K562 (cell line): ENCODE data around the gene REEP2.

Experiments
- CREB1 ChIP-seq, 2 experiments: sonication (generic) in 1 of 2; formaldehyde crosslinking in 1 of 2; IDR thresholded peaks; 2 replicates each; pipeline versions ENCODE4 v1.6.1 to v1.8.0; 2012 to 2022; ENCODE audit warnings: inconsistent platforms in 1 of 2, mild to moderate bottlenecking in 1 of 2, missing genetic modification reagents in 1 of 2, moderate library complexity in 1 of 2
- CTCF ChIP-seq, 3 experiments: IDR thresholded peaks in 2 of 3; conservative IDR thresholded peaks in 1 of 3; 2 replicates each; pipeline ENCODE4 v1.5.1; 2011 to 2012; ENCODE audit warnings: low read length in 3 of 3, mild to moderate bottlenecking in 3 of 3, control low read depth in 2 of 3, improper control_type of control experiment in 1 of 3, inconsistent platforms in 1 of 3, low read depth in 1 of 3, mixed read lengths in 1 of 3, moderate library complexity in 1 of 3; ENCODE audit not compliant: insufficient read depth in 2 of 3
- HNRNPLL ChIP-seq: fragments of 200-400 bp; formaldehyde crosslinking; IDR thresholded peaks from 2 replicates; pipeline ENCODE4 v1.6.1; 2017; ENCODE audit warnings: low read length, low read depth, mild to moderate bottlenecking; ENCODE audit not compliant: poor library complexity, severe bottlenecking
- MAX ChIP-seq: sonication (generic); formaldehyde crosslinking; IDR thresholded peaks from 2 replicates; pipeline ENCODE4 v1.9.0; 2022; ENCODE audit warnings: mild to moderate bottlenecking, missing genetic modification reagents
- POLR2A ChIP-seq: fragments of 450-650 bp; conservative IDR thresholded peaks from 2 replicates; pipeline ENCODE4 v1.6.1; 2016
- SMARCA5 ChIP-seq: fragments of 450-650 bp; IDR thresholded peaks from 2 replicates; pipeline ENCODE4 v1.6.1; 2016
- SRSF1 ChIP-seq: fragments of 200-400 bp; formaldehyde crosslinking; IDR thresholded peaks from 2 replicates; pipeline ENCODE4 v1.6.1; 2017; ENCODE audit warnings: mild to moderate bottlenecking, low read depth, low read length, moderate library complexity
- YY1 ChIP-seq, 3 experiments: IDR thresholded peaks; 2 replicates each; pipeline ENCODE4 v1.6.1; 2011; ENCODE audit warnings: low read length in 2 of 3, mild to moderate bottlenecking in 2 of 3, moderate library complexity in 2 of 3, borderline replicate concordance in 1 of 3, control low read depth in 1 of 3, low read depth in 1 of 3; ENCODE audit not compliant: insufficient read depth in 3 of 3, insufficient replicate concordance in 2 of 3, control insufficient read depth in 1 of 3, insufficient read length in 1 of 3; ENCODE audit errors: extremely low read depth in 1 of 3
- ZNF766 ChIP-seq: fragments of 200-800 bp; sonication (Bioruptor generic); conservative IDR thresholded peaks from 2 replicates; pipeline ENCODE4 v1.6.1; 2016; ENCODE audit warnings: missing genetic modification characterization, missing compliant biosample characterization
- TF ChIP-seq, protein P1 (sequence below), 2 experiments: fragments of 450-650 bp; formaldehyde crosslinking in 1 of 2; IDR thresholded peaks; 2 replicates each; pipeline versions ENCODE4 v1.4.0 to v1.6.1; 2014 to 2020; ENCODE audit warnings: mild to moderate bottlenecking in 2 of 2, borderline replicate concordance in 1 of 2, low read depth in 1 of 2

DNA sequence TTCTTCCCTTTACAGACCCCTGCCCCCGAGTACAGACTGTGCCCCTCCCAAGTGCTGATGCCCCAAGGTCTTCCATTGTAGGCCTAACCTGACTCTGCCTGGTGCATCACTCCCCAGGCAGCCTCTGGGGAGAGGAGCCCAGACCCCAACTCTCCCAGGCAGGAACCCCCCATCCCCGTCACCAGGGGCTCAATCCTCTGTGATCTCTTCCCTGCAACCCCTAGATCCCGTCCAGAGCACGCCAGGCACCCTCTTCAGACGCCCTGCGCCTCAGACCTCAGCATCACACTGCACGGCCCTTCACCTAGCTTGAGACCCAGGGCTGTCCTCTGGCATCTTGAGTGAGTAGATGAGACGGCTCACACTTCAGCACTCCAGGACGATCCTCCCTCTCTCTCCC, 20.0 kb downstream of the REEP2 start:
- no peak for TF ChIP-seq CTCF (IDR thresholded peaks at IDR 0.05 in 2 of 3, conservative IDR thresholded peaks at IDR 0.05 in 1 of 3; ENCODE audit: insufficient read depth in 2 of 3, low read depth in 1 of 3, low read length in 3 of 3)
- TF ChIP-seq, protein P1, sequence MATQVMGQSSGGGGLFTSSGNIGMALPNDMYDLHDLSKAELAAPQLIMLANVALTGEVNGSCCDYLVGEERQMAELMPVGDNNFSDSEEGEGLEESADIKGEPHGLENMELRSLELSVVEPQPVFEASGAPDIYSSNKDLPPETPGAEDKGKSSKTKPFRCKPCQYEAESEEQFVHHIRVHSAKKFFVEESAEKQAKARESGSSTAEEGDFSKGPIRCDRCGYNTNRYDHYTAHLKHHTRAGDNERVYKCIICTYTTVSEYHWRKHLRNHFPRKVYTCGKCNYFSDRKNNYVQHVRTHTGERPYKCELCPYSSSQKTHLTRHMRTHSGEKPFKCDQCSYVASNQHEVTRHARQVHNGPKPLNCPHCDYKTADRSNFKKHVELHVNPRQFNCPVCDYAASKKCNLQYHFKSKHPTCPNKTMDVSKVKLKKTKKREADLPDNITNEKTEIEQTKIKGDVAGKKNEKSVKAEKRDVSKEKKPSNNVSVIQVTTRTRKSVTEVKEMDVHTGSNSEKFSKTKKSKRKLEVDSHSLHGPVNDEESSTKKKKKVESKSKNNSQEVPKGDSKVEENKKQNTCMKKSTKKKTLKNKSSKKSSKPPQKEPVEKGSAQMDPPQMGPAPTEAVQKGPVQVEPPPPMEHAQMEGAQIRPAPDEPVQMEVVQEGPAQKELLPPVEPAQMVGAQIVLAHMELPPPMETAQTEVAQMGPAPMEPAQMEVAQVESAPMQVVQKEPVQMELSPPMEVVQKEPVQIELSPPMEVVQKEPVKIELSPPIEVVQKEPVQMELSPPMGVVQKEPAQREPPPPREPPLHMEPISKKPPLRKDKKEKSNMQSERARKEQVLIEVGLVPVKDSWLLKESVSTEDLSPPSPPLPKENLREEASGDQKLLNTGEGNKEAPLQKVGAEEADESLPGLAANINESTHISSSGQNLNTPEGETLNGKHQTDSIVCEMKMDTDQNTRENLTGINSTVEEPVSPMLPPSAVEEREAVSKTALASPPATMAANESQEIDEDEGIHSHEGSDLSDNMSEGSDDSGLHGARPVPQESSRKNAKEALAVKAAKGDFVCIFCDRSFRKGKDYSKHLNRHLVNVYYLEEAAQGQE (IDR thresholded peaks at IDR 0.05; ENCODE audit: borderline replicate concordance) = no peak
- TF ChIP-seq, protein P1 (CRISPR knock-in tag; IDR thresholded peaks at IDR 0.05; ENCODE audit: low read depth) = no peak
- TF ChIP-seq CREB1 (IDR thresholded peaks at IDR 0.05) = no peak
- TF ChIP-seq CREB1 (CRISPR knock-in tag; IDR thresholded peaks at IDR 0.05) = no peak
- TF ChIP-seq SRSF1 = no peak
- TF ChIP-seq SMARCA5 = no peak
- TF ChIP-seq YY1 (IDR thresholded peaks at IDR 0.05; ENCODE audit: borderline replicate concordance in 1 of 3, control insufficient read depth in 1 of 3, extremely low read depth in 1 of 3, insufficient read depth in 3 of 3, insufficient read length in 1 of 3, insufficient replicate concordance in 2 of 3, low read depth in 1 of 3, low read length in 2 of 3) = no peak
- no peak for TF ChIP-seq MAX
- no peak for TF ChIP-seq POLR2A
- no peak for TF ChIP-seq ZNF766 (CRISPR knock-in tag)
- no peak for TF ChIP-seq HNRNPLL
